ENCODE measurements around the gene DIDO1. TPM values are rescaled to one million over a fixed set of nuclear protein-coding genes. Genes with fewer than 3 reads are reported as not detected.

Gene DIDO1
- total and polyA plus RNA-seq, 2 of the 13 experiments (the other 11 are each of a cell fraction or from before 2014, with no cell fraction given), result 75.0 to 75.1 TPM

- TF ChIP-seq FOXP1 (IDR thresholded peaks at IDR 0.05) (no peak), FOXP1 (CRISPR knock-in tag; IDR thresholded peaks at IDR 0.05) (peak; percentile 88), ARID4A (CRISPR knock-in tag; IDR thresholded peaks at IDR 0.05; ENCODE audit: borderline replicate concordance) (no peak), ZNF296 (CRISPR knock-in tag; conservative IDR thresholded peaks at IDR 0.05) (no peak), TBX2 (CRISPR knock-in tag; IDR thresholded peaks at IDR 0.05; ENCODE audit: borderline replicate concordance) (peak; percentile 25; the same call in 1 of the 2 replicates), KMT2A (CRISPR knock-in tag; IDR thresholded peaks at IDR 0.05) (no peak; the same call in 1 of the 2 replicates), GATAD2A (CRISPR knock-in tag; IDR thresholded peaks at IDR 0.05) (peak; percentile 82), FOSL2 (CRISPR knock-in tag; IDR thresholded peaks at IDR 0.05) (peak; percentile 28; the same call in 1 of the 2 replicates), ZKSCAN1 (IDR thresholded peaks at IDR 0.05; ENCODE audit: low read length) (peak; percentile 22; the same call in 1 of the 2 replicates), ZNF451 (CRISPR knock-in tag; IDR thresholded peaks at IDR 0.05) (no peak), ZNF609 (CRISPR knock-in tag; IDR thresholded peaks at IDR 0.05; ENCODE audit: borderline replicate concordance) (peak; percentile 9; the same call in 1 of the 2 replicates), CENPBD1 (CRISPR knock-in tag; IDR thresholded peaks at IDR 0.05; ENCODE audit: borderline replicate concordance, low read depth) (no peak), CEBPG (CRISPR knock-in tag; IDR thresholded peaks at IDR 0.05) (peak; percentile 88), ZZZ3 (CRISPR knock-in tag; IDR thresholded peaks at IDR 0.05; ENCODE audit: borderline replicate concordance) (no peak), SMC3 (IDR thresholded peaks at IDR 0.05; ENCODE audit: low read length) (no peak), MXI1 (IDR thresholded peaks at IDR 0.05; ENCODE audit: borderline replicate concordance, low read depth, low read length) (no peak; the same call in 2 of the 3 replicates), FOXP4 (CRISPR knock-in tag; IDR thresholded peaks at IDR 0.05) (no peak), NAIF1 (CRISPR knock-in tag; IDR thresholded peaks at IDR 0.05; ENCODE audit: borderline replicate concordance) (no peak)
Measured at GRCh38 chr20:62923669-62924441, 2.5 kb downstream of the DIDO1 start (continued).

Data from HepG2 (cell line).